Medulla oblongata (tissue), 1 donor: ENCODE results near the gene KHNYN.

ENCODE experiments used
- DNase-seq: peaks from one replicate; pipeline ENCODE4 v3.0.0-alpha.2; 2015; ENCODE audit errors: extremely low spot score

The KHNYN gene

GRCh38 chr14:24399999-24400718 is 29.6 kb upstream of the KHNYN start:
- no peak for DNase-seq

GRCh38 chr14:24401810-24402702 is 27.7 kb upstream of the KHNYN start:
- no peak for DNase-seq

- DNase-seq, result no peak
These were observed 26.3 kb upstream of the KHNYN start for GRCh38 chr14:24403294-24403998.

GRCh38 chr14:24404814-24405213 is 24.9 kb upstream of the KHNYN start:
- no peak for DNase-seq

GRCh38 chr14:24406416-24406815 is 23.3 kb upstream of the KHNYN start:
- no peak for DNase-seq

- no peak for DNase-seq
These were observed 22.0 kb upstream of the KHNYN start for GRCh38 chr14:24407608-24408325.

- no peak for DNase-seq
These were observed 21.0 kb upstream of the KHNYN start for GRCh38 chr14:24408764-24409163.

- DNase-seq, result no peak
These were observed 20.6 kb upstream of the KHNYN start for GRCh38 chr14:24409192-24409591.

- DNase-seq, result no peak
These were observed 19.8 kb upstream of the KHNYN start for GRCh38 chr14:24409956-24410355.

GRCh38 chr14:24411443-24412389 is 18.0 kb upstream of the KHNYN start:
- no peak for DNase-seq

GRCh38 chr14:24414077-24414476 is 15.7 kb upstream of the KHNYN start:
- DNase-seq, result no peak

- no peak for DNase-seq
These were observed 14.9 kb upstream of the KHNYN start for GRCh38 chr14:24414732-24415420.

- DNase-seq, result no peak
These were observed 14.1 kb upstream of the KHNYN start for GRCh38 chr14:24415421-24416253.

- DNase-seq, result no peak
These were observed 13.4 kb upstream of the KHNYN start for GRCh38 chr14:24416254-24416931.

- DNase-seq, result no peak
These were observed 12.7 kb upstream of the KHNYN start for GRCh38 chr14:24416932-24417619.

GRCh38 chr14:24417832-24418491 is 11.8 kb upstream of the KHNYN start:
- DNase-seq, result no peak

- no peak for DNase-seq
These were observed 11.3 kb upstream of the KHNYN start for GRCh38 chr14:24418492-24418873.
